Fibroblast of skin of scalp (primary cell): ENCODE measurements around the gene PCSK7.

Experiments
- DNase-seq: peaks from one replicate; pipeline ENCODE4 v3.0.0-alpha.2; 2013

Gene PCSK7

DNA sequence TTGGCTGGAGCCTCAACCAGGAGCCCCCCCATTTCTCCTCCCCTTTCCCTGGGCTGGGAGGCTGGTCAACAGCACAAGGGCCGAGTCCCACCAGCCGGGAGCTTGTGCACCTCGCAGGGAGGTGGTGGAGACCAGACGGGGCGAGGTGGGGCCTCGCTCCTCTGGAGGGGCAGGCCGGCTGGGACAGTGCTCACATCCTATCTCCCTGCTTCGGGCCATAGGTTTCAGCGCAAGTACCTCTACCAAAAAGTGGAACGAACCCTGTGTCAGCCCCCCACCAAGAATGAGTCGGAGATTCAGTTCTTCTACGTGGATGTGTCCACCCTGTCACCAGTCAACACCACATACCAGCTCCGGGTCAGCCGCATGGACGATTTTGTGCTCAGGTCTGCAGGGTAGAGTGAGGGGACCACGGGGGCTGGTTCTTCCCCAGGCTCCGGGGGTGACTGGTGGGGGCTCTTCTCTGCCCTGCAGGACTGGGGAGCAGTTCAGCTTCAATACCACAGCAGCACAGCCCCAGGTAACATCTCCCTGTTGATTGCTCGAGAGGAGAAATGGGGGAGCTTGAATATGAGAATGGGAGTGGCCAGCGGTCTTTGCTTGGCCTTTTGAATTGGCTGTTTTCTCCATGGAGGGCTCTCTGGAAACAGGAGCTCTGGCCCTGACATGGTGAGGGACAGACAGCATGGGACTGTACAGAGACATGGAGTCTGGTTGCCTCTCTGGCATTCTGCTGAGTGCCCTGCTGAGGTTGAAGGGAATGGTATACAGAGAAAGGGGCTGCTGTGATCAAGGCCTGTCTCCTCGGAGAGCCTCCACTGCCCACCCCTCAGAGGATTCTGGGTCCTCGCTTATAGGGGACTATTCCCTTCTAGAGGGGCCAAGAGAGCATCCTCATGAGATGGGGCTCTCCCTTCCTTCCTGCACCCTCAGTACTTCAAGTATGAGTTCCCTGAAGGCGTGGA lies 50.0 kb downstream of the PCSK7 start:
- no peak for DNase-seq

DNA sequence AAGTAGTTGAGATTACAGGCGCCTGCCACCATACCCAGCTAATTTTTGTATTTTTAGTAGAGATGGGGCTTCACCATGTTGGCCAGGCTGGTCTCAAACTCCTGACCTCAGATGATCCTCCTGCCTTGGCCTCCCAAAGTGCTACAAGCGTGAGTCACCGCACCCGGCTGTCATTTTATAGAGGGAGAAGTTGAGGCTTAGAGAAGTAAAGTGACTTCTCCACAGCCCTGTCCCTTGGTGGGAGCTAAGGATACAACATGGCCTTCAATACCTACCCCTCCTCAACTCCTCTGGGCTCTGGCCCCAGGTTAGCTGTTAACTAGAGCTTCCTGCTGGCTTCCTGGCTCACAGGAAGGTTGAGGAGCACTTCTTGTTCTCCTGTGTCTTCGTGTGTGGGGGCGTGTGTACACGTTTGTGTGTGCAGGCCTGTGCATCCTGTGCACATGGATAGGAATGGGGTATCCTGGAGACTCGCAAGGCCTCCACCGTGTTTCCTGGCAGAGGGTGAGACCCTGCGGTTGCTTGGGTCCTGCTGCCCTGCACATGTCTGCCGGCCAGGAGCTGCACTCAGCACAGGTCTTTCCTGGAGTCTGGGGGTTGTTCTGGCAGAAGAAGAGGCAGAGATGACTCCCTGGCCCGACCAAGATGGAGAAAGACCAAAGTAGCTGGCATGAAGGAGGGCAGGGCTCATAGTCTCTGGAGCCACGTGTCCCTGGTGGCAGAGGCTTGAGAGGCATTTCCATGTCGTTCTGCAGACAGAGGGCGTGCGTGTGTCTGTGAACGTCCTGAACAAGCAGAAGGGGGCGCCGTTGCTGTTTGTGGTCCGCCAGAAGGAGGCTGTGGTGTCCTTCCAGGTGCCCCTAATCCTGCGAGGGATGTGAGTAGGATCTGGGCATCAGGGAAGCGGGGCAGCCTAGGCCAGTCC lies 51.0 kb downstream of the PCSK7 start:
- DNase-seq: peak; percentile 79

DNA sequence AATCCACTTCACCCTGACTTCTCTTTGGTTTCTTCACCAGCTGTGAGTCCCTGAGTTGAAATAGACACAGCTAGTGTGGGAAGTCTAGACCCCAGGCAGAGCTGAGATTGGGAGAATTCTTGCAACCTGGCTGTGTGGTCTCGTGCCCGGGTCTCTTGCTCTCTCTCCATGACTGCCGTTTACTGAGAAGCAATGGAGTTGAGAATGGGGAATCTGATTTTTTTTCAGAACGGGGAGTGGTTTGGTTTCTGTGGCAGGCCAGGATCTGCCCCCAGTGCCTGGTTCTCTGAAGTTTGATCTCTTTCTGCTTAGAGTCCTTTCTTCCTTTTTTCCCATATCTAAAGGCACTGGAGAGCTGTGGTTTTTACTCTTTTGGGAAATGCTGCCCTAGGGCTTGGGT lies 51.9 kb downstream of the PCSK7 start:
- peak; percentile 55 for DNase-seq

DNA sequence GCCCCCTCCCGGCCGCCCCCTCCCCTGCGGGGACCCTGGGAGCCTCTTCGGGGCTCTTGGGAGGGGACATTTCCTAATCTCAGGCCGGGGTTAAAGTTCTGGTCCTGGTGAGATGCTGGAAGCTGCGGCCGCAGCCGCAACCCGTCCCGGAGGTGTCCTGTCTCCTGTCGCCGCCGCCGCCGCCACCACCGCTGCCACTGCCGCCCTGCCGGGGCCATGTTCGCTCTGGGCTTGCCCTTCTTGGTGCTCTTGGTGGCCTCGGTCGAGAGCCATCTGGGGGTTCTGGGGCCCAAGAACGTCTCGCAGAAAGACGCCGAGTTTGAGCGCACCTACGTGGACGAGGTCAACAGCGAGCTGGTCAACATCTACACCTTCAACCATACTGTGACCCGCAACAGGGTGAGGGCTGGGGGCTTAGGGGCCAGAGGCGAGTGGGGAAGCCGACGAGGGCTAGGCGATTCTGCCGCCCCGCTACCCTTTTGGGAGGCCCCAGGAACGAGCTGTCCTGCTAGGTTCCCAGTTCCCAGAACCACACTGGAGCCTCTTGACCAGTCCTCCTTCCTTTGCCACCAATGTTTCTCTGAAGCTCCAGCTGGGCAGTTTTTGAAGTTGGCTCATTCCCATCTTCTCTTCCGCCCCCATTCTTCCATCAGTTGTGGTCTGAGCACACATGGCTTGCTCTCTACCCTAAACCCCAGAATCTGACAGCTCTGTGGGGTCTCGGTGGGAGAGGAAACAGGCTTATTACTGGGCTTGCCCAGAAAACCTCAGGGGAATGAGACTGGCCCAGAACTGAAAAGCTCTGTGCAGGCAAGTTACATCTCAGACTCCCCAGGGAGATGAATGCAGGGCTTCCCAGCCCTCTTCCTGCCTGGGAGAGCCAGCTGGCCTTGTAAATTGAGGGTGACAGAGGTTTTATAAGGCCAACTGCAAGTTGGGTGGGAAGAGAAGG lies 52.5 kb downstream of the PCSK7 start:
- DNase-seq: peak; percentile 71

DNA sequence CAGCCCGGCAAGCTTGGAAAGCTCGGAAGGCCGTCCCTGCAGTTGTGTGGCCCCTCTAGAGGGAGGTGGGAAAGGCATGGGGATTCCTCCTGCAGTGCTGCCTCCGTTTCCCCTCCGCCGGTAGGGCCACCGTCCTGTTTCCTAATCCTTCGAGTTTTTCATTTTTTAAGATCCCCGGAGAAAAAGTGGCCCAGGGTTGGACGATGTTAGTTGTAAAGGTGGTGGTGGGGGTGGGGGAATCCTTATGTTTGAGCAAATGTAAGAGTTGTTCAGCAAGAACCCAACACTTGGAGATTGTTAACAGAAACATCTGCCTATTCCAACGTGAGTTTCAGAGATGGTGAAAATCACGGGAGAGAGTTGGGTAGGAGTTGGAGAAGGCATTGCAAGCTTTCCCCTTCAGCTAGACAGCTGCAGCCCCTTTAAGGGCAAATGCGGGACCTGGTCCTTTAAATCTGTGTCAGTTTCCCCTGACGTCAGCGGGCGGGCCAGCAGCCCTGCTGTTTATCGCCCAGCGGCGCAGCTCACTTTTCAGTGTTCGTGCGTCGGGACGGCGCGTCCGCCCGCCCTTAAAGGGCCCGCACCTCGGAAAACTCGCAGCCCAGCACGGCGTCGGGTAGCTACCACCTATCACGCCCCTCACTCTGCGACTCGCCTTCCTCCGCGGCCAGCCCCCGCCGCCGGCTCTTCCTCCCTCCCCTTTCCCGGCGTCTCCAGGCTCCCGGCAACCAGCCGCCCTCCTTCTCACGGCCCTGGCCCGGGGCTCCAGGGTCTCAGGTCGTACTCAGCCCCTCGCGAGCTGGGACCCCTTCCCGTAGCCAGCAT lies 53.5 kb downstream of the PCSK7 start, which contains the start of gene SIDT2:
SIDT2 (plus strand) TSS at position 534 of the 825 bp plus-strand sequence. CDS start 521 bp downstream, outside the sequence.
- DNase-seq: peak; percentile 94

DNA sequence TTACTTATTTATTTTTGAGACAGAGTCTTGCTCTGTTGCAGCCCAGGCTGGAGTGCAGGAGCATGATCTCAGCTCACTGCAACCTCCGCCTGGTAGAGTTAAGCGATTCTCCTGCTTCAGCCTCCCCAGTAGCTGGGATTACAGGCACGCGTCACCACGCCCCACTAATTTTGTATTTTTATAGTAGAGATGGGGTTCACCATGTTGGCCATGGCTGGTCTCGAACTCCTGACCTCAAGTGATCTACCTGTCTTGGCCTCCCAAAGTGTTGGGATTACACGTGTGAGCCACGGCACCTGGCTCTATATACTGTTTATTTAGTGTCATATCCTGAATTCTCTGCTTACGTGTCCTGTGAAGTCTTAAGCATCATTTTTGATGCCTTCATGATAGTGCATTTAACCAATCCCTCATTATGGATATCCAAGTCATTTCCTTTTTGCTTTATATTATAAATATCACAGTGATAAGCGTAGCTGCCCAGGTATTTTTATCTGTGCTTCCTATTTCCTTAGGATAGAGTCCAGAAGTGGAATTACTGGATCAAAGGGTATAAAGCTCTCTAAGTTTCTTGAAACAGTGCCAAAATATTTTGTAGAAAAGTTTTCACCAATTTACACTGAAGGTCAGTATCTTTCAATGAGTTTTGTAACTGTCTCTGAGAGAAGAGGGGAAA lies 54.2 kb downstream of the PCSK7 start:
- DNase-seq: no peak

DNA sequence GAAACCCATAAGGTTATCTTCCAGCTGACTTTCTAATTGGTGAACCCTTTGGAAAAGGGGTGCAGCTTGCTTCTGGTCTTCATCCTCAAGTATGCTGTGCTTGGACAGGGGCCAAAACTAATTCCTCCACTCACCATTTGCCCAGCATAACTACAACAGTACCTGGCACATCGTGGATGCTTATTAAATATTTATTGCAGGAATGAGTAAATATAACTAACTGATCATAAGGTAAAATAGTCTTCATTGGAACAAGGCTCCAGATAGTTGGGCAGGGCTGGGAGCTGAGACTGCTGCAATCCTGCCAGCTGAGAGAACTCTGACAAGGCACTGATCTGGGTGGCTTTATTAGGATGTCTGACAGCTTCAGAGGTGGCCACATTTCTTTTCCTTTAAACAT lies 55.7 kb downstream of the PCSK7 start:
- no peak for DNase-seq

DNA sequence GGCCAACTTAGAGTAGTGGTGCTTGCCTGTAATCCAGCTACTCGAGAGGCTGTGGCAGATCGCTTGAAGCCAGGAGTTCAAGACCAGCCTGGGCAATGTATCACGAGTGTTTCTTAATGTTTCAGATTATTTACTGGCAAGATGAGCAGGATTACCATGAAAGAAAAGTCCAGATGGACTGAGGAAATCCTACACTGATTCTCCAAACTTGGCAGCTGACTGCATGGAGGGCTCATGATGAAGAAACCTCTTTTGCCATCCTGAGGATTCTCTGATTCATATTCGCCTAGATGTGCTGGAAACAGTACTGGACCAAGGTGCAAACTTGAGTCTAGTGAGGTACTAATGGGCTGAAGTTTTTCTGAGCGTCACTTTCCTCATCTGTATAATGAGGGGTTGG lies 56.1 kb downstream of the PCSK7 start:
- DNase-seq: no peak

DNA sequence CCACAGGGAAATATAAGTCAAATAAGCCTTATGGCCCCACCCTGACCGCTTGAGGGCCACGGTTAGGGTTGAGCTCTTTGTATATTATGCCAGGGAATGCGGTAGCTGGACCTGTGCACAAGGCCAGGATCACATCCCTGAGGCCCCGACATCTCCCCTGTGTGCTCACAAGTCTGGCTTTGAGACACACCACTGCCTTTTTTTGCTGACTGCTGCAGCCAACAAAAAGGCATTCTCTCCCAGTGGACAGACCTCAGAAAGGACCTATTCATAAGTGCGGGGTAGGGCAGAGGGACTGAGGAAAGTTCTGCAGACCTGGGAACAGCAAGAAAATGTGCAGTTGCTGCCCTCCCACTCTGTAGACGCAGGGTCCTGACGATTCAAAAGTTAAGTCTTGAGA lies 56.8 kb downstream of the PCSK7 start:
- DNase-seq: no peak

DNA sequence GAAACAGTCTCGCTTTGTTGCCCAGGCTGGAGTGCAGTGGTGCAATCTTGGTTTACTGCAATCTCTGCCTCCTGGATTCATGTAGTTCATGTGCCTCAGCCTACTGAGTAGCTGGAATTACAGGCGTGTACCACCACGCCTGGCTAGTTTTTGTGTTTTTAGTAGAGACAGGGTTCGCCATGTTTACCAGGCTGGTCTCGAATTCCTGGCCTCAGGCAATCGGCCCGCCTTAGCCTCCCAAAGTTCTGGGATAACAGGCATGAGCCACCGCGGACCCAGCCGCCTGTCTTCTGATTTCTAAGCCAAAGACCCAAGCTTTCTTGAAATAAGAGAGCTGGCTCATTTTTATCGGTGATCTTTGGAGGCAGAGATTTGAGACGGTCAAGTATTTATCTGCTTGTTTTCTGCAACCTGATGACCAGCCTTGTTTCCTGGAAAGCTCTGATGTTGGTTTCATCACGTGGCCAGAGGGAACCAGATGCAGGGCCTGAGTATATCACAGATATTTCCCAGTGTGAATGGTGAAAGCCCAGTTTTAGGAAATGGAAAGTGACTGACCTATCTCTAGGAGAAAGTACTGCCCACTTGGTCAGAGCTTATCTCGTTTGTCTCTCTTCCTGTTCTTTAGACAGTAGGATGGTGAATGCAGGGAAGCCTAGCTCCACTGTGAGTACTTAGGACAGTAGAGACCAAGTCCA lies 59.0 kb downstream of the PCSK7 start:
- no peak for DNase-seq

DNA sequence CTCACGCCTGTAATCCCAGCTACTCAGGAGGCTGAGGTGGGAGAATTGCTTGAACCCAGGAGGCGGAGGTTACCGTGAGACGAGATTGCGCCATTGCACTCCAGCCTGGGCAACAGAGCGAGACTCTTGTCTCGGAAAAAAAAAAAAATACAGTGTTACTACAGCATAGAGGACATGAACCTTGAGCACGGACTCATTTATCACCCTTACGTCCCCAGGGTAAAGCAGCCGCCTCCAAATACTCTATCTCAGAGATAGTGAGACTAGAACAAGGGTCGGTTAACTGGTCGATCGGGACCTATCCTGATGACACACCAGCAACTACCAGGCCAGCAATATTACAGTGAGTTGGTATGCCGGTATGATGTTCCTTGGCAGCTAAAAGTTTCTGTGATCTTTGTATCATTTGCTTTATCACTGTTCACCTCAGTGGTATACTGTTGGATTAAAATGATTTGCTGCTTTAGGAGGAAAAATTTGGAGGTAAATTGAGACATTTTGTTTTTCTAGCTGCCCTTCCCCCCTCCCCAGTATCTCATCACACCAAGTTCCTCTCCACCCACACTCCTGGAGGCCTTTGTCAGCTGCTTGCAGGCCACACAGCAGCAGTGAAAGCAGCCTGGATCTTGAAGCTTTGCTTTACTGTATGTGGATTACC lies 60.3 kb downstream of the PCSK7 start:
- no peak for DNase-seq

DNA sequence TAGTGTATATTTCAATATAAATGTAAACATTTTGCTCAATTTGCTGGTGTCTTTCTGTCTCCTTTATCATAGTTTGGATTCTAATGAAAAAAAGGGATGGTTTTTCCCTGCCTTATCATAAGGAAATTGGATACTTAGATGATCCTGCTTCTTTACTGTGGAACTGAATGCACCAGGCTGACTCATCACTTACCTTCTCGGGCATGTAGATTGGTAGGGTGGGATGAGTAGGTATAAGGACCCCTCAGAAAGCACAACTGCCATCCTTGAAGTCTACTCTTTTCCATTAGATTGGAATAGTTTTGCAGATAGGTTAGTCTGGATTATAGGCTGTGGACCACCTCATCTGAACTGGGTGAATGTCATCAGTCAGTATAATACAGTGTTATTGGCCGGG lies 60.9 kb downstream of the PCSK7 start:
- no peak for DNase-seq

DNA sequence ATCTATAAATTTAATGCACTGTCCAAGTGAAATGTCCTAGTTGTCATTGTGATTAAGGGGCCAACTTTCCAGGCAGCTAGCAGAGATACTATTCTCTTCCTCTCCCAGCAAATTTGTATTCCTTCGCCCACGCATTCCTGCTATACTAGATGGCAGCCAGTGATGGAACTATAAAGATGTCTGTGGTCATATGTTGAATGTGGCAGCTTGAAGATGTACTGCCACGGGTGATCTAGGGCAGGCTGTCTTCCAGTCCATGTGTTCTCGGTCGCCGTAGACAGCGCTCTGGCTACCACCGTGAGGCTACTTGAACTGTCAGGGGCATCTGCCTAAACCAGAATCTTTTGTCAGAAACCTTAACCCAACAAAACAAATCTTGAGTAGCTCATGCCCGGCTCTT lies 61.7 kb downstream of the PCSK7 start:
- DNase-seq: no peak

DNA sequence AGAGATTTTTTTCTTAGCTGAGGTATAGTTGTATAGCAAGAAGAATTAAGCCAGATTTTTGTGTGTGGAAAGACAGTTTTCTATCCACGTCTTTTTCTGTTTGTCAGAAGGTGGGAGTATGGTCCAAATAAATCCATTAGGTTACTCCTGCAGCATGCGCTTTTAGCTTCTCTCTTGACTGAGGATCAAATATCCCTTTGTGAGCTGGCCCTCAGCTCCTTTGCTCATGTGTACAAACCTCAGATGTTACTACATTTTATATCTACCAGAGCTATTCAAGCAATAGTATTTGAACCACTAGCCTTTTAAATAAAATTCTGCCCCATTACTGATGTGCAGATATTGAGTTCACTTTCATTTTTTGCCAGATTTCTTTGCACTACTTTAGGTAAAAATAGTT lies 62.1 kb downstream of the PCSK7 start:
- no peak for DNase-seq

DNA sequence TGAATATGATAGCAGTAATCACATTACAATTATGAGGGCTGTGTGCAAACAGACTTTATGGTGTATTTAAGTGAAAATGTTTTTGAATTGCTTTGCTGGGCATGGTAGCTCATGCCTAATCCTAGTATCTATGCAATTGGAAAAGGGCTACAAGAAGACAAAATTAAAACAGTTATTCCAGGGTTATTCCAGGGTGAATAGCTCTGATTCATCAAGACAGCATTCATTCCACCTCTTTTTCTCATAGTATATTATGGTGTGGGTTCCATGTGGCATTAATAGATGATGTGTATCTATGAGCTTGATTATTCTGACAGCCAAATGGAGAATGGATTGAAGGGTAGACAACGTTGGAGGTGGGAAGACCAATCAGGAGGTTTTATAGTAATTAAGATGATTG lies 65.4 kb downstream of the PCSK7 start:
- DNase-seq: no peak

DNA sequence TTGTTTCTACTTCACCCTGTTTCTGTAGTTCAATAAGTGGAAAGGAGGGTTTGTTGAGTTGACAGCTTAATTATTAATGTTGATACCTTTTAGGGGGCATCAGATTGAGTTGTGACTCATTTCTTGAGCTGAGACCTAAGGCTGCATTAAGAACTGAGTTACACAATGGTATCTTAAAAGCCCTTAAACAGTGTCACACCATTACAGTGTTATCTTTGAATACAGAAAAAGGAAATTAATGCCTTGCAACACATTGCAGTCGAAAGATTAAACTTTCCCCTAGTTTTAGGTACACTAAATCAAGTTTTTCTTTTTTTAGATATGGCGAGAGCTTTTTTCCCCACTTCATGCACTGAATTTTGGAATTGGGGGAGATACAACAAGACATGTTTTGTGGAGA lies 71.0 kb downstream of the PCSK7 start:
- DNase-seq: no peak

DNA sequence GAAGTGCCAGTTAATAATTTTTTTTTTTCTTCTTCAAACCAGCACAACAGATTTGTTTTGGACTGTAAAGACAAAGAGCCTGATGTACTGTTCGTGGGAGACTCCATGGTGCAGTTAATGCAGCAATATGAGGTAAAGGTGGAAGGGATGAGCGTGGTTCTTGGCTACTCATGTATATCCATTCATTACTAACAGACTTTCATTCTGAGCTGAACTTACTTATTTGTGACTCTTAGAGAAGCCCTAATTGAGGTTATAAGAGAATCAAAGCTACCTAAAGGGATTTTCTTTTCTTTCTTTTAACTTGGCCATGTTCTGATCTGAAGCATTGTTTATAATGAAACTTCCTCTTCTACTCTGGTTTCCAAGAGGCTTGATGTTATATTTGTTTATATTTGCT lies 72.0 kb downstream of the PCSK7 start:
- DNase-seq: no peak

DNA sequence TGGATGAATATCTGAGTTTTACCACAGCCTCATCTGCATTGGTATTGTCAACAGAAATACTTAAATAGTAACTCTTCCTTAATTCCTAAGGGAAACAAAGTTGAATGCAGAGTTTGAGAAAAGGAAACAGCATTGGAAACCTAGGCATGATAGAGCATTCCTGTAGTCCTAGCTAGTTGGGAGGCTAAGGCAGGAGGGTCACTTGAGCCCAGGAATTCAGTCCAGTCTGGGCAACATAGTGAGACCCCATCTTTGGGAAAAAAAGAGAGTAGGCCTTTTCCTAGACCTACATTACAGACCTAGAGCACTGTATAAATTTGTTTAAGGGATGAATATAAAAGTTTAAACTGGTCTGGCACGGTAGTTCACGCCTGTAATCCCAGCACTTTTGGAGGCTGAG lies 74.4 kb downstream of the PCSK7 start:
- no peak for DNase-seq

DNA sequence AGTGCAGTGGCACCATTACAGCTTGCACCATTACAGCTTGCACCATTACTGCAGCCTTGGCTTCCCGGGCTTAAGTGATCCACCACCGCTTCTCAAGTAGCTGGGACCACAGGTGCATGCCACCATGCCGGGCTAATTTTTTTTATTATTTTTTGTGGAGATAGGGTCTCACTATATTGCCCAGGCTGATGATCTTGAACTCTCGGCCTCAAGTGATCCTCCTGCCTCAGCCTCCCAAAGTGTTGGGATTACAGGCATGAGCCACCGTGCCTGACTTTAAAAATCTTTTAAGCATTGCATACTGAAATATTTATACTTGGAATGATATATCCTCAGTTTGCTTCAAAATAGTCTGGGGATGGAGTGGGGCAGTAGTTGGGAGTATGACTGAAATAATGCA lies 77.4 kb downstream of the PCSK7 start:
- DNase-seq: no peak
